ENCODE data around the gene UBAC2. TPM values are rescaled to one million over a fixed set of nuclear protein-coding genes. Genes with fewer than 3 reads are reported as not detected.
A peak's percentile ranks its signal among the peaks of the same experiment; 100 is the strongest.

Gene UBAC2
- total RNA-seq, 1 experiment from 2014 or later = 80.3 TPM

DNA sequence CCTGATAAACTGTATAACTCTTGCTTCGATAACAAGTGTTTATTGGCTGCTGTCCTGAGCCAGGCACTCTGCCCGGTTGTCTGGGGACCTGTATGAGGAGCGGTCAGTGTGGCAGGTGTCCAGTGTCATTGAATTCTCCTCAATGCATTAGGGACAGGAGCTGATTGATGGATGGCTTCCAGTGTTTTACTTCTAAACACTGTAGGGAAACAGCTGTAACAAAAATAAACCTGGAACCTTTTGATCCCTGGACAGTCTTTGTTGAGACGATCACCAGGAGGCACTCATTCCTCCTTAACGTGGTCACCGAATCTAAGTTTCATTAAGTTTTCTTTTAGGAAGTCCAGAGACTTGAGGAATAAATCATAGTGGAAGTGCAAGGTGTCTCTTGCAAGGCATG, 17.9 kb downstream of the UBAC2 start:
- no peak overlapping the region for H3K4me2 ChIP-seq
- intact Hi-C loops (cut with micrococcal nuclease; ENCODE audit: unreplicated experiment) = no loop called here
- H3K9me2 ChIP-seq (ENCODE audit: insufficient read depth) = no peaks in the 10 kb centered on the region
- no peaks in the 10 kb centered on the region for H3K4me1 ChIP-seq (replicated peaks; ENCODE audit: insufficient read depth)
- no peak overlapping the region; the same call in 1 of the 2 replicates for H3K27ac ChIP-seq
- peak in 1 of 2 experiments; percentile 12 for DNase-seq
- CTCF ChIA-PET = no interaction called here
- no peak overlapping the region for H2AFZ ChIP-seq
- POLR2A ChIA-PET (ENCODE audit: unreplicated experiment) = no interaction called here
- no peak overlapping the region for H3K4me3 ChIP-seq
- TF ChIP-seq CTCF (conservative IDR thresholded peaks at IDR 0.05) (no peak), EZH2 (IDR thresholded peaks at IDR 0.05; ENCODE audit: low read depth) (no peak)
- peaks cover 96% of the 10 kb centered on the region for H4K20me1 ChIP-seq (ENCODE audit: insufficient read depth)
- peaks cover 12% of the 10 kb centered on the region; the same call in 1 of the 2 replicates for H3K36me3 ChIP-seq (ENCODE audit: low read depth)
- BruUV-seq (replicated peaks) = no TSS peak
- no peaks in the 10 kb centered on the region for H3K27me3 ChIP-seq (ENCODE audit: insufficient read depth, low read depth)
- H3F3A ChIP-seq (ENCODE audit: insufficient read depth, low read depth) = no peaks in the 10 kb centered on the region; the same call in none of the 2 replicates
- peaks cover 98% of the 10 kb centered on the region for H3K79me2 ChIP-seq (ENCODE audit: low read depth)
- H3K9me3 ChIP-seq (ENCODE audit: insufficient read depth, low read depth) = no peaks in the 10 kb centered on the region

DNA sequence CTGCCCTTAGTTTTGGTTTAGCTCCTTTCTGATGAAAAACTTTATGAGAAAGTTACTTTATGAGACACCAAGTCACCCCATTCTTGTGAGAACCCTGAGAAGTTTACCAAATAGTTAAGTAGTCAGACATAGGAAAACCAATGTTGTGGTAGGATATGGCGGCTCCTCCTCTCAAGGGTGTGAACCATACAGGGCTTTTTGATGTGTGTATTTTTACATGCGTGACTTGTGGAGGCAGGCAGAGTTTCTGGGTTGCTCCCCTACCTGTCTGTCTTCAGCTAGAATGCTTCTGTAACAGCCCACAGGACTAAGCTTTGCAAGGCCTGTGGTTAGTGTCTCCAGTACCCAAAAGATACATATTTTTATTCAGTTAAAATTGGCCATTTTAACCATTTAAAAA, 18.3 kb downstream of the UBAC2 start:
- BruUV-seq (replicated peaks) = no TSS peak
- Histone ChIP-seq H3K4me1 (replicated peaks; ENCODE audit: insufficient read depth) (no peaks in the 10 kb centered on the region), H4K20me1 (ENCODE audit: insufficient read depth) (peaks cover 96% of the 10 kb centered on the region), H3F3A (ENCODE audit: insufficient read depth, low read depth) (no peaks in the 10 kb centered on the region; the same call in none of the 2 replicates), H3K27me3 (ENCODE audit: insufficient read depth, low read depth) (no peaks in the 10 kb centered on the region), H3K4me3 (no peak overlapping the region), H3K36me3 (ENCODE audit: low read depth) (peaks cover 12% of the 10 kb centered on the region; the same call in 1 of the 2 replicates), H3K9me3 (ENCODE audit: insufficient read depth, low read depth) (no peaks in the 10 kb centered on the region), H3K27ac (no peak overlapping the region), H3K9me2 (ENCODE audit: insufficient read depth) (no peaks in the 10 kb centered on the region), H3K79me2 (ENCODE audit: low read depth) (peaks cover 98% of the 10 kb centered on the region), H3K4me2 (no peak overlapping the region), H2AFZ (no peak overlapping the region)
- no peak for TF ChIP-seq CTCF (conservative IDR thresholded peaks at IDR 0.05)
- no peak for TF ChIP-seq EZH2 (IDR thresholded peaks at IDR 0.05; ENCODE audit: low read depth)
- intact Hi-C loops (cut with micrococcal nuclease; ENCODE audit: unreplicated experiment) = no loop called here
- DNase-seq = no peak
- ChIA-PET CTCF (no interaction called here), POLR2A (ENCODE audit: unreplicated experiment) (no interaction called here)

GRCh38 chr13:99220199-99220935, 19.7 kb downstream of the UBAC2 start:
- no peak overlapping the region for H2AFZ ChIP-seq
- H3K9me3 ChIP-seq (ENCODE audit: insufficient read depth, low read depth) = no peaks in the 10 kb centered on the region
- no peaks in the 10 kb centered on the region; the same call in none of the 2 replicates for H3F3A ChIP-seq (ENCODE audit: insufficient read depth, low read depth)
- no peaks in the 10 kb centered on the region for H3K27me3 ChIP-seq (ENCODE audit: insufficient read depth, low read depth)
- H3K4me2 ChIP-seq = no peak overlapping the region
- H3K9me2 ChIP-seq (ENCODE audit: insufficient read depth) = no peaks in the 10 kb centered on the region
- TF ChIP-seq EZH2 (IDR thresholded peaks at IDR 0.05; ENCODE audit: low read depth) = no peak
- TF ChIP-seq CTCF (conservative IDR thresholded peaks at IDR 0.05) = no peak
- CTCF ChIA-PET = no interaction called here
- intact Hi-C loops (cut with micrococcal nuclease; ENCODE audit: unreplicated experiment) = no loop called here
- DNase-seq = no peak
- POLR2A ChIA-PET (ENCODE audit: unreplicated experiment) = no interaction called here
- H3K27ac ChIP-seq = no peak overlapping the region
- no peaks in the 10 kb centered on the region for H3K4me1 ChIP-seq (replicated peaks; ENCODE audit: insufficient read depth)
- H4K20me1 ChIP-seq (ENCODE audit: insufficient read depth) = peaks cover 96% of the 10 kb centered on the region
- BruUV-seq (replicated peaks) = no TSS peak
- H3K4me3 ChIP-seq = no peak overlapping the region
- H3K36me3 ChIP-seq (ENCODE audit: low read depth) = peaks cover 8% of the 10 kb centered on the region; the same call in 1 of the 2 replicates
- H3K79me2 ChIP-seq (ENCODE audit: low read depth) = peaks cover 98% of the 10 kb centered on the region

Data from PC-9 (cell line).